Spleen (tissue), 7 donors: ENCODE results near the gene PRKAB1.

Experiments
- POLR2A ChIP-seq, 3 donors: fragments of 450-650 bp; IDR thresholded peaks; one replicate each; pipeline ENCODE4 v1.5.1; 2017; ENCODE audit warnings: antibody characterized with exemption in 3 of 3, mild to moderate bottlenecking in 1 of 3
- POLR2AphosphoS5 ChIP-seq, 3 donors: sonication (generic); formaldehyde crosslinking; IDR thresholded peaks; one replicate each; pipeline ENCODE4 v1.5.1; 2017; ENCODE audit warnings: antibody characterized with exemption in 3 of 3
- TF ChIP-seq, protein P1 (sequence below), 11 experiments: fragments of 200-600 bp in 7 of 11; fragments of 450-650 bp in 4 of 11; sonication (generic) in 4 of 11; IDR thresholded peaks in 8 of 11; conservative IDR thresholded peaks in 3 of 11; 1 replicate in 7 of 11; 2 replicates in 4 of 11; pipeline versions ENCODE4 v1.4.0 to v1.8.0; 2016 to 2021; ENCODE audit warnings: antibody characterized with exemption in 11 of 11, inconsistent platforms in 4 of 11, mild to moderate bottlenecking in 1 of 11
- donor health status: DM: no; HTN: no; CAD: no; lungs with moderate emphysema.
- donor health status: DM: no; HTN: no; CAD: no.
- donor health status: DM: no; HTN: no; CAD: no.

DNA sequence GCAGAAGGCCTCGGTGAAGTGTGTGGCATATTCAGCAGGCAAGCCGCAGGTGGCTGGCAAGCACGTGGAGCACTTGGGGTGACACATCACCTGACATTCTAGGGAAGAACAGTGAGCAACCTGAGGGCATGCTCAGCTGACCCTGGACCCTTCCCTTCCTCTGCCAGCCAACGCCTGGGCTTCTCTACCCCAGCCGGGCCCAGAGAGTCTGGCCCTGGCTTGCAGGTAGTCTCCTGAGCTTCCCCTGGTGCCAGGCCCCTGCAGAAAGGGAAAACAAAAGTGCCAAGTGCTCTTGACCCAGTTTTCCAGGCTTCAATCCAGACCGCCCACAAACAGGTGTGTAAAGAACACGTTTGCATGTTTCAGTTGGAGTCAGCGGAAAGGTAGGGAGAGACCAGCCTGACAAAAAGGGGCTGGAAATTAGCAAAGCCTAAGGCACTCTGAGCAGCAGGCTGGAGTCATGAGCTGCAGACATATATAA, 45.7 kb downstream of the PRKAB1 start:
- TF ChIP-seq, protein P1, sequence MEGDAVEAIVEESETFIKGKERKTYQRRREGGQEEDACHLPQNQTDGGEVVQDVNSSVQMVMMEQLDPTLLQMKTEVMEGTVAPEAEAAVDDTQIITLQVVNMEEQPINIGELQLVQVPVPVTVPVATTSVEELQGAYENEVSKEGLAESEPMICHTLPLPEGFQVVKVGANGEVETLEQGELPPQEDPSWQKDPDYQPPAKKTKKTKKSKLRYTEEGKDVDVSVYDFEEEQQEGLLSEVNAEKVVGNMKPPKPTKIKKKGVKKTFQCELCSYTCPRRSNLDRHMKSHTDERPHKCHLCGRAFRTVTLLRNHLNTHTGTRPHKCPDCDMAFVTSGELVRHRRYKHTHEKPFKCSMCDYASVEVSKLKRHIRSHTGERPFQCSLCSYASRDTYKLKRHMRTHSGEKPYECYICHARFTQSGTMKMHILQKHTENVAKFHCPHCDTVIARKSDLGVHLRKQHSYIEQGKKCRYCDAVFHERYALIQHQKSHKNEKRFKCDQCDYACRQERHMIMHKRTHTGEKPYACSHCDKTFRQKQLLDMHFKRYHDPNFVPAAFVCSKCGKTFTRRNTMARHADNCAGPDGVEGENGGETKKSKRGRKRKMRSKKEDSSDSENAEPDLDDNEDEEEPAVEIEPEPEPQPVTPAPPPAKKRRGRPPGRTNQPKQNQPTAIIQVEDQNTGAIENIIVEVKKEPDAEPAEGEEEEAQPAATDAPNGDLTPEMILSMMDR (IDR thresholded peaks at IDR 0.05 in 8 of 11, conservative IDR thresholded peaks at IDR 0.05 in 3 of 11) = no peak
- TF ChIP-seq POLR2A (IDR thresholded peaks at IDR 0.05) (no peak), POLR2AphosphoS5 (IDR thresholded peaks at IDR 0.05) (no peak)
